Amniotic epithelial cell (primary cell): Measurements from ENCODE around the gene WSB1.
"Not testable (repeated sequence)": the region's sequence is repeated elsewhere in the genome, so short reads cannot be mapped to it uniquely, and the experiment has no call there.

Experiments used
- DNase-seq: peaks from one replicate; pipeline ENCODE4 v3.0.0-alpha.2; 2010; ENCODE audit warnings: low read depth

Gene WSB1

GRCh38 chr17:27293898-27294688 lies at the start of gene WSB1:
Gene WSB1, plus strand, starts transcription at chr17:27294114. Its CDS starts 282 bp downstream, at chr17:27294396.
- DNase-seq: peak; percentile 84

- peak; percentile 98 for DNase-seq
Observed at GRCh38 chr17:27244491-27245223, 49.3 kb upstream of the WSB1 start.

- DNase-seq: peak; percentile 94
Observed at GRCh38 chr17:27245230-27245696, 48.7 kb upstream of the WSB1 start.

- DNase-seq: no peak
Observed at GRCh38 chr17:27246537-27246936, 47.4 kb upstream of the WSB1 start.

- DNase-seq: peak; percentile 96
Observed at GRCh38 chr17:27247071-27247957, 46.6 kb upstream of the WSB1 start.

- no peak for DNase-seq
Observed at GRCh38 chr17:27247958-27248342, 46.0 kb upstream of the WSB1 start.

- not testable (repeated sequence) for DNase-seq
Observed at GRCh38 chr17:27250791-27251190, 43.1 kb upstream of the WSB1 start.

GRCh38 chr17:27254802-27255201 lies 39.1 kb upstream of the WSB1 start:
- DNase-seq: not testable (repeated sequence)

- DNase-seq: peak; percentile 74
Observed at GRCh38 chr17:27256225-27257030, 37.5 kb upstream of the WSB1 start.

GRCh38 chr17:27257031-27257357 lies 36.9 kb upstream of the WSB1 start:
- no peak for DNase-seq

- DNase-seq: no peak
Observed at GRCh38 chr17:27259356-27259755, 34.6 kb upstream of the WSB1 start.

- DNase-seq: no peak
Observed at GRCh38 chr17:27263386-27263785, 30.5 kb upstream of the WSB1 start.

- no peak for DNase-seq
Observed at GRCh38 chr17:27264068-27264812, 29.7 kb upstream of the WSB1 start.

- peak; percentile 31 for DNase-seq
Observed at GRCh38 chr17:27265333-27265732, 28.6 kb upstream of the WSB1 start.

GRCh38 chr17:27266228-27266627 lies 27.7 kb upstream of the WSB1 start:
- DNase-seq: no peak

GRCh38 chr17:27268394-27269085 lies 25.4 kb upstream of the WSB1 start:
- no peak for DNase-seq

GRCh38 chr17:27269201-27269600 lies 24.7 kb upstream of the WSB1 start:
- no peak for DNase-seq

- DNase-seq: no peak
Observed at GRCh38 chr17:27269974-27270373, 23.9 kb upstream of the WSB1 start.

GRCh38 chr17:27276653-27277156 lies 17.2 kb upstream of the WSB1 start:
- DNase-seq: peak; percentile 87

GRCh38 chr17:27279132-27279531 lies 14.8 kb upstream of the WSB1 start:
- not testable (repeated sequence) for DNase-seq
